Gastroesophageal sphincter (tissue), 3 donors: ENCODE measurements around the gene SLC16A11.

Experiments
- EP300 ChIP-seq: sonication (generic); formaldehyde crosslinking; IDR thresholded peaks from one replicate; pipeline ENCODE4 v1.6.1; 2017; ENCODE audit warnings: antibody characterized with exemption, mild to moderate bottlenecking
- POLR2A ChIP-seq, 2 donors: fragments of 450-650 bp; IDR thresholded peaks; one replicate each; pipeline ENCODE4 v1.6.1; 2017; ENCODE audit warnings: antibody characterized with exemption in 2 of 2, mild to moderate bottlenecking in 2 of 2, moderate library complexity in 1 of 2
- TF ChIP-seq, protein P1 (sequence below), 4 experiments: fragments of 200-600 bp in 2 of 4; fragments of 450-650 bp in 2 of 4; sonication (generic) in 1 of 4; IDR thresholded peaks; one replicate each; pipeline ENCODE4 v1.5.1; 2017 to 2019; ENCODE audit warnings: antibody characterized with exemption in 4 of 4, mild to moderate bottlenecking in 2 of 4, moderate library complexity in 2 of 4

DNA sequence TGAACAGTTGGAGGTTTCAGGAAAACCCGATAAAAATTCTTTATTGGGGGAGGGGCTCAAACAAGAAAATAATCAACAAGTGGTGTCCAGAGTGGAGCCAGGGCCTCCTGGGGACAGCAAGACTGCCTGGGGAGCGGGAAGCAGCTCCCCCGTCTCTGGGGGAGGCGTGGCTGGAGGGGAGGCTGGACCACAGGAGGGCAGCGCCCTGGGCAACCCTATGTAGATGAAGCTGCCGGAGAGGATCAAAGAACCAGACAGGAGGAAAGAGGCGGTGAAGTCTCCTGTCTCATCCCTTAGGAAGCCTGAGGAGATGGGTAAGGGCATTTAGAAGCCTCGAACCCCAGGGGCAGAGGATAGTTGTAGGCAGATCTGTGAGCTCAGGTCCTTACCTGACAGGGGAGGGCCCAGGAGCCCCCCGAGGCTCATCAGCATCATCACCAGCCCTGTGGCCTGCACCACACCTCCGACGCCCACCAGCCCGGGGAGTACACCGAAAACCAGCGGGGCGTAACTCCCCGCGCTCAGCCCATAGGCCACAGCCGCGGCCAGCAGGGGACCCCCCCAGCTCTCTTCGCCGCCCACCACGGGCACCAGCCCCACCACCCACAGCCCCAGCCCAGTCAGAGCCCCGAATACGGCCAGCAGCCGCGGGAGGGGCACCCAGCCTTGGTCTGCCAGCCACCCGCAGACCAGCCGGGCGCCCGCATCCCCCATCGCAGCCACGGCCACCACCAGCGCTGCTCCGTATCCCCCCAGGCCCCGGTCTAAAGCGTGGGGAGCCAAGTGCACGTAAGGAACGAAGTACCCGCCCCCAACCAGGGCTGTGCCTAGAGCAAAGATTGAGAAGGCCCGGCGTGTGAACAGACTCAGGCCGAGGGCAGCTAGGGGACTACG is 2.0 kb downstream of the SLC16A11 start:
- no peak for TF ChIP-seq POLR2A (IDR thresholded peaks at IDR 0.05)
- TF ChIP-seq, protein P1, sequence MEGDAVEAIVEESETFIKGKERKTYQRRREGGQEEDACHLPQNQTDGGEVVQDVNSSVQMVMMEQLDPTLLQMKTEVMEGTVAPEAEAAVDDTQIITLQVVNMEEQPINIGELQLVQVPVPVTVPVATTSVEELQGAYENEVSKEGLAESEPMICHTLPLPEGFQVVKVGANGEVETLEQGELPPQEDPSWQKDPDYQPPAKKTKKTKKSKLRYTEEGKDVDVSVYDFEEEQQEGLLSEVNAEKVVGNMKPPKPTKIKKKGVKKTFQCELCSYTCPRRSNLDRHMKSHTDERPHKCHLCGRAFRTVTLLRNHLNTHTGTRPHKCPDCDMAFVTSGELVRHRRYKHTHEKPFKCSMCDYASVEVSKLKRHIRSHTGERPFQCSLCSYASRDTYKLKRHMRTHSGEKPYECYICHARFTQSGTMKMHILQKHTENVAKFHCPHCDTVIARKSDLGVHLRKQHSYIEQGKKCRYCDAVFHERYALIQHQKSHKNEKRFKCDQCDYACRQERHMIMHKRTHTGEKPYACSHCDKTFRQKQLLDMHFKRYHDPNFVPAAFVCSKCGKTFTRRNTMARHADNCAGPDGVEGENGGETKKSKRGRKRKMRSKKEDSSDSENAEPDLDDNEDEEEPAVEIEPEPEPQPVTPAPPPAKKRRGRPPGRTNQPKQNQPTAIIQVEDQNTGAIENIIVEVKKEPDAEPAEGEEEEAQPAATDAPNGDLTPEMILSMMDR (IDR thresholded peaks at IDR 0.05) = no peak
- TF ChIP-seq EP300 = no peak
